Gastroesophageal sphincter (tissue), 4 donors: ENCODE results near the gene GPR142. TPM values are rescaled to one million over a fixed set of nuclear protein-coding genes. Genes with fewer than 3 reads are reported as not detected.

Experiments
- ATAC-seq: fragments of 150-250 bp; one replicate; pipeline ENCODE4 v1.9.1; 2016; ENCODE audit warnings: mild to moderate bottlenecking, moderate library complexity
- H3K27ac ChIP-seq, 4 donors: fragments of 200-600 bp; sonication (generic) in 3 of 4; 1 replicate in 3 of 4; 2 replicates in 1 of 4; pipeline ENCODE4 v1.5.1; 2016 to 2019
- H3K27me3 ChIP-seq: fragments of 200-600 bp; sonication (generic); one replicate; pipeline ENCODE4 v1.5.1; 2019
- H3K36me3 ChIP-seq, 2 donors: fragments of 200-600 bp; sonication (generic); one replicate each; pipeline ENCODE4 v1.5.1; 2019; ENCODE audit warnings: control low read depth in 1 of 2
- H3K4me1 ChIP-seq, 3 donors: fragments of 200-600 bp; sonication (generic); 1 replicate in 2 of 3; 2 replicates in 1 of 3; pipeline ENCODE4 v1.5.1; 2016 to 2019; ENCODE audit warnings: control low read depth in 2 of 3
- H3K4me3 ChIP-seq, 2 donors: fragments of 200-600 bp; sonication (generic); one replicate each; pipeline ENCODE4 v1.5.1; 2019; ENCODE audit warnings: mild to moderate bottlenecking in 1 of 2, moderate library complexity in 1 of 2
- H3K9me3 ChIP-seq, 3 donors: fragments of 200-600 bp; sonication (generic); one replicate each; pipeline ENCODE4 v1.5.1; 2017 to 2019; ENCODE audit warnings: control low read depth in 2 of 3
- EP300 ChIP-seq: sonication (generic); formaldehyde crosslinking; IDR thresholded peaks from one replicate; pipeline ENCODE4 v1.6.1; 2017; ENCODE audit warnings: antibody characterized with exemption, mild to moderate bottlenecking
- POLR2A ChIP-seq, 2 donors: fragments of 450-650 bp; IDR thresholded peaks; one replicate each; pipeline ENCODE4 v1.6.1; 2017; ENCODE audit warnings: antibody characterized with exemption in 2 of 2, mild to moderate bottlenecking in 2 of 2, moderate library complexity in 1 of 2
- POLR2AphosphoS5 ChIP-seq: sonication (generic); formaldehyde crosslinking; IDR thresholded peaks from one replicate; pipeline ENCODE4 v1.6.1; 2017; ENCODE audit warnings: antibody characterized with exemption
- WGBS, 2 donors: methylation state at CpG; one replicate each; pipeline ENCODE4 v1.1.5; 2018; ENCODE audit warnings: low coverage in 1 of 2; 5-methylcytosine and 5-hydroxymethylcytosine counted together
- total RNA-seq, 4 donors: library from RNA; depleted of rRNA; stranded (reverse); fragments of >200 nt; gene quantifications; one replicate each; pipeline ENCODE4 v1.1.0, GENCODE V29; 2016
- TF ChIP-seq, protein P1 (sequence below), 4 experiments: fragments of 200-600 bp in 2 of 4; fragments of 450-650 bp in 2 of 4; sonication (generic) in 1 of 4; IDR thresholded peaks; one replicate each; pipeline ENCODE4 v1.5.1; 2017 to 2019; ENCODE audit warnings: antibody characterized with exemption in 4 of 4, mild to moderate bottlenecking in 2 of 4, moderate library complexity in 2 of 4

The GPR142 gene
- total RNA-seq, 4 donors from 2014 or later = 1.1 TPM; not detected in 3

DNA sequence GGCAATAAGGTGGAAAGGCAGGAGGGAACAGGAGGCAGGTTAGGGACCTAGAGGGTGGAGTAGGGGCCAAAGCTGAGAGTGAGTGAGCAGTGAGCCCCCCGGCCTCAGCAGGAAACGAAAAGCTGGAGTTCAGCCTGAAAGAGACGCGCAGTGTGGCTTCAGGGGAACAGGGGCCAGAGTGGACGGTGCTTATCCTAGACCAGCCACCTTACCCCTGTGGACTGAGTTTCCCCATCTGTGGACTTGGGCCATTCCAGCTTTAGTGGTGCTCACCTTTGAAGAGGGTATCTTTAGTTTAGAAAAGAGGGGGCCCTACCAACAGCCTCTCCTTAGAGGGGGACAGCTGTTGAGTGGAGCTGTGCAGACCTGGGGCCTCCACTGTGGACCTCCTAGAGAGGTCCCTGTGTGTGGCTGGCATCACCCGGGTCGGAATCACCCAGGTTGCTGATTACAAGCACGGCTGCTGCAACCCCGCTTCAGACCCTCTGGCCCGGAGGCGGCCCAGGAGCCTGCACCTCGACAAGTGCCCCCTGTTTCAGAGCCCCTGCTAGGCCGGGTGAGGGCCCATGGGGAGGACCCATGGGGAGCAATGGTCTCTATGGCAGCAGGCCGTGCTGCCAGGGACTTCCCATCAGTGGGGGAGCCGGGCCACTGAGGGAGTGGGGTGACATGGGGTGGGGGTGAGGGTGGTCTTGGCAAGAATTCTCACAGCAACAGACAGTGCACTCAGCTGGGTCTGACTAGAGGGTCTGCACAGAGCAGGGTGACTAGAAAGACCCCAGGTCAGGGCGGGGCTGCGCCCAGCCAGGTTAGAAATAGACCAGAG, 2.6 kb downstream of the GPR142 start:
- H3K27ac ChIP-seq = no peak overlapping the region
- ATAC-seq = no peak
- 78 to 90% methylated on average over 2 to 4 of the region's 17 CpGs for WGBS, 2 donors
- H3K27me3 ChIP-seq = peaks cover 34% of the 10 kb centered on the region
- no peak overlapping the region for H3K4me3 ChIP-seq
- H3K36me3 ChIP-seq = no peaks in the 10 kb centered on the region
- H3K4me1 ChIP-seq = peaks cover 0 to 28% (median 3%) of the 10 kb centered on the region in 3 donors
- H3K9me3 ChIP-seq = no peaks in the 10 kb centered on the region
- TF ChIP-seq, protein P1, sequence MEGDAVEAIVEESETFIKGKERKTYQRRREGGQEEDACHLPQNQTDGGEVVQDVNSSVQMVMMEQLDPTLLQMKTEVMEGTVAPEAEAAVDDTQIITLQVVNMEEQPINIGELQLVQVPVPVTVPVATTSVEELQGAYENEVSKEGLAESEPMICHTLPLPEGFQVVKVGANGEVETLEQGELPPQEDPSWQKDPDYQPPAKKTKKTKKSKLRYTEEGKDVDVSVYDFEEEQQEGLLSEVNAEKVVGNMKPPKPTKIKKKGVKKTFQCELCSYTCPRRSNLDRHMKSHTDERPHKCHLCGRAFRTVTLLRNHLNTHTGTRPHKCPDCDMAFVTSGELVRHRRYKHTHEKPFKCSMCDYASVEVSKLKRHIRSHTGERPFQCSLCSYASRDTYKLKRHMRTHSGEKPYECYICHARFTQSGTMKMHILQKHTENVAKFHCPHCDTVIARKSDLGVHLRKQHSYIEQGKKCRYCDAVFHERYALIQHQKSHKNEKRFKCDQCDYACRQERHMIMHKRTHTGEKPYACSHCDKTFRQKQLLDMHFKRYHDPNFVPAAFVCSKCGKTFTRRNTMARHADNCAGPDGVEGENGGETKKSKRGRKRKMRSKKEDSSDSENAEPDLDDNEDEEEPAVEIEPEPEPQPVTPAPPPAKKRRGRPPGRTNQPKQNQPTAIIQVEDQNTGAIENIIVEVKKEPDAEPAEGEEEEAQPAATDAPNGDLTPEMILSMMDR (IDR thresholded peaks at IDR 0.05) = no peak
- TF ChIP-seq EP300 (no peak), POLR2A (IDR thresholded peaks at IDR 0.05) (no peak), POLR2AphosphoS5 (no peak)

DNA sequence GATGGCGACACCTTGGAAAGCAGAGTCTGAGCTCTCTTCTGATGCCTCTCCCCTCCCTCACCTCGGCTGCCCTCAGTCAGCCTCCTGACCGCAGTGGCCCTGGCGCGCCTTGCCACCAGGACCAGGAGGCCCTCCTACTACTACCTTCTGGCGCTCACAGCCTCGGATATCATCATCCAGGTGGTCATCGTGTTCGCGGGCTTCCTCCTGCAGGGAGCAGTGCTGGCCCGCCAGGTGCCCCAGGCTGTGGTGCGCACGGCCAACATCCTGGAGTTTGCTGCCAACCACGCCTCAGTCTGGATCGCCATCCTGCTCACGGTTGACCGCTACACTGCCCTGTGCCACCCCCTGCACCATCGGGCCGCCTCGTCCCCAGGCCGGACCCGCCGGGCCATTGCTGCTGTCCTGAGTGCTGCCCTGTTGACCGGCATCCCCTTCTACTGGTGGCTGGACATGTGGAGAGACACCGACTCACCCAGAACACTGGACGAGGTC, 4.4 kb downstream of the GPR142 start:
- WGBS, 2 donors = 100% methylated on average over 2 of the region's 26 CpGs; no CpG with 5 or more reads in 1 of the 2 donors
- ATAC-seq = no peak
- Histone ChIP-seq H3K27me3 (peaks cover 34% of the 10 kb centered on the region), H3K4me3 (no peak overlapping the region), H3K4me1 (peaks cover 0 to 28% (median 3%) of the 10 kb centered on the region in 3 donors), H3K27ac (no peak overlapping the region), H3K36me3 (no peaks in the 10 kb centered on the region), H3K9me3 (no peaks in the 10 kb centered on the region)
- TF ChIP-seq POLR2AphosphoS5 (no peak), EP300 (no peak), POLR2A (IDR thresholded peaks at IDR 0.05) (no peak)
- TF ChIP-seq, protein P1 (IDR thresholded peaks at IDR 0.05) = no peak

DNA sequence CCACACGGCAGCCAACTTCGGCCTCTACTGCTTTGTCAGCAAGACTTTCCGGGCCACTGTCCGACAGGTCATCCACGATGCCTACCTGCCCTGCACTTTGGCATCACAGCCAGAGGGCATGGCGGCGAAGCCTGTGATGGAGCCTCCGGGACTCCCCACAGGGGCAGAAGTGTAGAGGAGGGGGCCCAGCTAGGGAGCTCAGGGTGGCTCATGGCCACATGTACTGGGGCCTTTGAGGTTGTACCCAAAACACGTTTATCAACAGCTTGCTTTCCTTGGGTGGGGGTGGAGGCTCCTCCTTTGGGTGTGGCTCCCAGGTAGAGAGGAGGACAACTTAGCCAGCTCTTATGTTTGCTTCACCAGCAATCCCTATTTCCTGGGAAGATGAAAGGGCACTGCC, 5.1 kb downstream of the GPR142 start:
- no peaks in the 10 kb centered on the region for H3K9me3 ChIP-seq
- TF ChIP-seq, protein P1 (IDR thresholded peaks at IDR 0.05) = no peak
- TF ChIP-seq POLR2AphosphoS5 (no peak), EP300 (no peak), POLR2A (IDR thresholded peaks at IDR 0.05) (no peak)
- peaks cover 34% of the 10 kb centered on the region for H3K27me3 ChIP-seq
- H3K4me1 ChIP-seq = peaks cover 0 to 28% (median 3%) of the 10 kb centered on the region in 3 donors
- no peak overlapping the region for H3K27ac ChIP-seq
- ATAC-seq = no peak
- H3K36me3 ChIP-seq = no peaks in the 10 kb centered on the region
- WGBS, 2 donors = 100% methylated on average over 1 of the region's 9 CpGs; no CpG with 5 or more reads in 1 of the 2 donors
- H3K4me3 ChIP-seq = no peak overlapping the region

DNA sequence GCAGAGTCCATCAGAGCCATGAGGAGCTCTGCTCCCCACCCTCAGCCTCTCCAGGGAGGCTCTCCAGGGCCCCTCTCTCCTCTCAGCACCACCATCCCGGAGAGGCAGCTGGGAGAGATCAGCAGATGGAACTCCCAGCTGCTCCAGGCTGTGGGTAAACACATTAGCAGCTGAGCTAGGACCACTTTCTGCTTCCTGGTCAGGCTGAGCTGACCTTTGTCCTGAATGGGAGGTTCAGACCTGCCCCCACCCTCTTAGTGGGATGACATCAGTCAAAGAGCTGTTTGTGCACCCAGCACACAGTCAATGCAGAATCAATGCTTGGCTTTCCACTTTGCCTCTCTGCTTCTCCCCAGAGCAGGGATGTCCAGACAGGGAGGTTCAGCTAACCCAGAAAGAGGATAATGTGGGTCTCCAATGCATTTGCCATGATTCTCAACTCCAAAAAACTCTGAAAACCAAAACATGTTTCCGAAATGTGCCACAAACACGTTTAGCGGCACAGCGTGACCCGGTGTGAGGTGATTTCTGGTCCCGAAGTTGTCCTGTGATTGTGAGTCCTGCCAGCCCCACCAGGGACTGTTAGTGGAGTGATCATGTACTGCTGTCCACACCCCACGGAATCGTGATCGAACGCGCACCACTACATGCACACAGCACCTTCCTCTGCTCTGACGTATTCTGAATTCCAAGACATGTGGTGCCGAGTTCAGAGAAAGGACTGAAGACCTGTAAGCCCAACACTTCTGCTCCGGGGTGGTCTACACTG, 6.7 kb downstream of the GPR142 start:
- TF ChIP-seq EP300 = no peak
- TF ChIP-seq POLR2A (IDR thresholded peaks at IDR 0.05) = no peak
- TF ChIP-seq, protein P1 (IDR thresholded peaks at IDR 0.05) = no peak
- TF ChIP-seq POLR2AphosphoS5 = no peak
- H3K4me3 ChIP-seq = no peak overlapping the region
- WGBS, 2 donors = 0 to 84% methylated on average over 1 to 11 of the region's 15 CpGs
- no peaks in the 10 kb centered on the region for H3K9me3 ChIP-seq
- peaks cover 0 to 18% (median 0%) of the 10 kb centered on the region in 3 donors for H3K4me1 ChIP-seq
- H3K36me3 ChIP-seq = no peaks in the 10 kb centered on the region
- H3K27ac ChIP-seq = peak overlapping the region in 2 of 4 donors; percentile 11 to 38
- ATAC-seq = no peak
- H3K27me3 ChIP-seq = peaks cover 18% of the 10 kb centered on the region
